Thyroid gland (tissue), 4 donors: ENCODE data around the gene NTRK2.

Source experiments
- POLR2A ChIP-seq, 2 donors: fragments of 450-650 bp; IDR thresholded peaks; one replicate each; pipeline ENCODE4 v1.6.1; 2017; ENCODE audit warnings: antibody characterized with exemption in 2 of 2, mild to moderate bottlenecking in 2 of 2, moderate library complexity in 1 of 2
- TF ChIP-seq, protein P1 (sequence below), 6 experiments: fragments of 200-600 bp in 3 of 6; fragments of 450-650 bp in 3 of 6; sonication (generic) in 3 of 6; IDR thresholded peaks; one replicate each; pipeline ENCODE4 v1.5.1; 2016 to 2019; ENCODE audit warnings: antibody characterized with exemption in 6 of 6, mild to moderate bottlenecking in 2 of 6, inconsistent platforms in 1 of 6, moderate library complexity in 1 of 6

- TF ChIP-seq, protein P1, sequence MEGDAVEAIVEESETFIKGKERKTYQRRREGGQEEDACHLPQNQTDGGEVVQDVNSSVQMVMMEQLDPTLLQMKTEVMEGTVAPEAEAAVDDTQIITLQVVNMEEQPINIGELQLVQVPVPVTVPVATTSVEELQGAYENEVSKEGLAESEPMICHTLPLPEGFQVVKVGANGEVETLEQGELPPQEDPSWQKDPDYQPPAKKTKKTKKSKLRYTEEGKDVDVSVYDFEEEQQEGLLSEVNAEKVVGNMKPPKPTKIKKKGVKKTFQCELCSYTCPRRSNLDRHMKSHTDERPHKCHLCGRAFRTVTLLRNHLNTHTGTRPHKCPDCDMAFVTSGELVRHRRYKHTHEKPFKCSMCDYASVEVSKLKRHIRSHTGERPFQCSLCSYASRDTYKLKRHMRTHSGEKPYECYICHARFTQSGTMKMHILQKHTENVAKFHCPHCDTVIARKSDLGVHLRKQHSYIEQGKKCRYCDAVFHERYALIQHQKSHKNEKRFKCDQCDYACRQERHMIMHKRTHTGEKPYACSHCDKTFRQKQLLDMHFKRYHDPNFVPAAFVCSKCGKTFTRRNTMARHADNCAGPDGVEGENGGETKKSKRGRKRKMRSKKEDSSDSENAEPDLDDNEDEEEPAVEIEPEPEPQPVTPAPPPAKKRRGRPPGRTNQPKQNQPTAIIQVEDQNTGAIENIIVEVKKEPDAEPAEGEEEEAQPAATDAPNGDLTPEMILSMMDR (IDR thresholded peaks at IDR 0.05) = no peak
- TF ChIP-seq POLR2A (IDR thresholded peaks at IDR 0.05) = no peak
Observed at GRCh38 chr9:84992381-84992780, 322.9 kb downstream of the NTRK2 start.
